HepG2 (cell line): ENCODE results near the gene MYPN. TPM values are rescaled to one million over a fixed set of nuclear protein-coding genes. Genes with fewer than 3 reads are reported as not detected.
A peak's percentile ranks its signal among the peaks of the same experiment; 100 is the strongest.

Source experiments
- ASH2L ChIP-seq: fragments of 300-600, 200-600 bp; sonication (generic); IDR thresholded peaks from 2 replicates; pipeline ENCODE4 v1.7.0; 2017; ENCODE audit warnings: low read depth, mild to moderate bottlenecking, moderate library complexity, mixed read lengths, low read length; ENCODE audit not compliant: insufficient read length
- BCL6 ChIP-seq: IDR thresholded peaks from 2 replicates; pipeline ENCODE4 v1.6.1; 2016; ENCODE audit warnings: missing genetic modification reagents, missing compliant biosample characterization
- CEBPG ChIP-seq: IDR thresholded peaks from 2 replicates; pipeline ENCODE4 v1.6.1; 2016
- FLYWCH1 ChIP-seq: sonication (generic); formaldehyde crosslinking; IDR thresholded peaks from 2 replicates; pipeline ENCODE4 v1.8.1; 2023; ENCODE audit warnings: mild to moderate bottlenecking, missing genetic modification reagents
- GATA4 ChIP-seq: sonication (generic); IDR thresholded peaks from 2 replicates; pipeline ENCODE4 v1.6.1; 2016; ENCODE audit warnings: antibody characterized with exemption, low read depth, borderline replicate concordance
- KAT7 ChIP-seq: IDR thresholded peaks from 2 replicates; pipeline ENCODE4 v1.6.1; 2018; ENCODE audit warnings: borderline replicate concordance, missing compliant biosample characterization
- TBX3 ChIP-seq: fragments of 450-650 bp; IDR thresholded peaks from 2 replicates; pipeline ENCODE4 v1.6.1; 2017; ENCODE audit warnings: antibody characterized with exemption, mild to moderate bottlenecking, inconsistent platforms, borderline replicate concordance
- ZNF274 ChIP-seq: sonication (generic); formaldehyde crosslinking; IDR thresholded peaks from 2 replicates; pipeline ENCODE4 v1.5.1; 2020; ENCODE audit warnings: mild to moderate bottlenecking, missing genetic modification reagents
- ZNF616 ChIP-seq: sonication (generic); formaldehyde crosslinking; IDR thresholded peaks from 2 replicates; pipeline ENCODE4 v1.5.0; 2020; ENCODE audit warnings: low read depth, mild to moderate bottlenecking, missing genetic modification reagents
- polyA plus RNA-seq, 8 experiments: library from polyadenylated mRNA; depleted of rRNA in 3 of 8; stranded (reverse) in 7 of 8; unstranded in 1 of 8; fragments of >200 nt; fragmentation: Illumina TruSeq in 4 of 8; extraction: Trizol in 4 of 8; gene quantifications; 2 replicates each; pipeline versions ENCODE4 v1.2.1 to v1.2.3, GENCODE V29; 2011 to 2016; ENCODE audit warnings: low read depth in 4 of 8, missing spikeins in 1 of 8, mixed read lengths in 1 of 8; ENCODE audit not compliant: insufficient read depth in 1 of 8
- total RNA-seq, 5 experiments: library from RNA; depleted of rRNA; stranded (reverse); fragments of >200 nt; fragmentation: Illumina TruSeq; extraction: Trizol; gene quantifications; 2 replicates each; pipeline ENCODE4 v1.2.3, GENCODE V29; 2016; ENCODE audit warnings: low read depth in 1 of 5
- TF ChIP-seq, protein P1 (sequence below): IDR thresholded peaks from 2 replicates; pipeline ENCODE4 v1.6.1; 2012; ENCODE audit warnings: low read length, improper control_type of control experiment
- TF ChIP-seq, protein P2 (sequence below): sonication (generic); formaldehyde crosslinking; IDR thresholded peaks from 2 replicates; pipeline ENCODE4 v1.4.0; 2020; ENCODE audit warnings: missing genetic modification reagents
- TF ChIP-seq, protein P3 (sequence below): sonication (generic); formaldehyde crosslinking; IDR thresholded peaks from 2 replicates; pipeline ENCODE4 v1.8.1; 2023; ENCODE audit warnings: missing genetic modification reagents, inconsistent platforms, borderline replicate concordance
- TF ChIP-seq, protein P4 (sequence below), 2 experiments: sonication (generic) in 1 of 2; formaldehyde crosslinking in 1 of 2; IDR thresholded peaks; 2 replicates each; pipeline versions ENCODE4 v1.4.0 to v1.6.1; 2016 to 2020; ENCODE audit warnings: borderline replicate concordance in 1 of 2, low read depth in 1 of 2, mild to moderate bottlenecking in 1 of 2, missing genetic modification reagents in 1 of 2
- TF ChIP-seq, protein P5 (sequence below): conservative IDR thresholded peaks from 2 replicates; pipeline ENCODE4 v1.6.1; 2018; ENCODE audit warnings: missing genetic modification reagents
- TF ChIP-seq, protein P6 (sequence below): sonication (generic); formaldehyde crosslinking; conservative IDR thresholded peaks from 2 replicates; pipeline ENCODE4 v1.8.0; 2022; ENCODE audit warnings: mild to moderate bottlenecking, moderate library complexity, missing genetic modification reagents

The MYPN gene
- total and polyA plus RNA-seq, 2 of the 13 experiments (the other 11 are each of a cell fraction or from before 2014, with no cell fraction given) = not detected

DNA sequence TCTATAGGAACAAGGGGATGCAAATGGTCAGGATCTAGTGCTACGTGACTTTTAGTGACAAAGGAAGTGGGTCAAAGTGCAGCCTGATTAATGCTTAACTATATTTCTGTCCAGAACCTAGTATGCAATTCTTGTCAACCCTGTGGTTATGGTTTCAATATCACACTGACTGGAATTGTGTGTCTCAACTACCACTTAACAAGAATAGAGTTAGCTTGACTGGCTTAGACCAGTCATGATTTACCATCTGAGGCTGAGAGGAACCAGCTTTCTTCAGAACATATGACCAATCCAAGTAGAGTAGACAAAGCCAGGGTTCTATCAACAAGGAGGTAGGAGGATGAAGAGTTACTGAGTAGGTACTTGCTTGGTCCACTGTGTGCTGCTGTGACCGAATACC lies 54.4 kb downstream of the MYPN start (continued):
- TF ChIP-seq GATA4 (no peak), FLYWCH1 (no peak), ASH2L (peak; percentile 65), CEBPG (peak; percentile 26; the same call in 1 of the 2 replicates), BCL6 (CRISPR knock-in tag) (peak; percentile 14; the same call in 1 of the 2 replicates), TBX3 (no peak), ZNF274 (no peak), ZNF616 (no peak), KAT7 (CRISPR knock-in tag) (no peak)
- TF ChIP-seq, protein P1, sequence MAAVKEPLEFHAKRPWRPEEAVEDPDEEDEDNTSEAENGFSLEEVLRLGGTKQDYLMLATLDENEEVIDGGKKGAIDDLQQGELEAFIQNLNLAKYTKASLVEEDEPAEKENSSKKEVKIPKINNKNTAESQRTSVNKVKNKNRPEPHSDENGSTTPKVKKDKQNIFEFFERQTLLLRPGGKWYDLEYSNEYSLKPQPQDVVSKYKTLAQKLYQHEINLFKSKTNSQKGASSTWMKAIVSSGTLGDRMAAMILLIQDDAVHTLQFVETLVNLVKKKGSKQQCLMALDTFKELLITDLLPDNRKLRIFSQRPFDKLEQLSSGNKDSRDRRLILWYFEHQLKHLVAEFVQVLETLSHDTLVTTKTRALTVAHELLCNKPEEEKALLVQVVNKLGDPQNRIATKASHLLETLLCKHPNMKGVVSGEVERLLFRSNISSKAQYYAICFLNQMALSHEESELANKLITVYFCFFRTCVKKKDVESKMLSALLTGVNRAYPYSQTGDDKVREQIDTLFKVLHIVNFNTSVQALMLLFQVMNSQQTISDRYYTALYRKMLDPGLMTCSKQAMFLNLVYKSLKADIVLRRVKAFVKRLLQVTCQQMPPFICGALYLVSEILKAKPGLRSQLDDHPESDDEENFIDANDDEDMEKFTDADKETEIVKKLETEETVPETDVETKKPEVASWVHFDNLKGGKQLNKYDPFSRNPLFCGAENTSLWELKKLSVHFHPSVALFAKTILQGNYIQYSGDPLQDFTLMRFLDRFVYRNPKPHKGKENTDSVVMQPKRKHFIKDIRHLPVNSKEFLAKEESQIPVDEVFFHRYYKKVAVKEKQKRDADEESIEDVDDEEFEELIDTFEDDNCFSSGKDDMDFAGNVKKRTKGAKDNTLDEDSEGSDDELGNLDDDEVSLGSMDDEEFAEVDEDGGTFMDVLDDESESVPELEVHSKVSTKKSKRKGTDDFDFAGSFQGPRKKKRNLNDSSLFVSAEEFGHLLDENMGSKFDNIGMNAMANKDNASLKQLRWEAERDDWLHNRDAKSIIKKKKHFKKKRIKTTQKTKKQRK = no peak
- TF ChIP-seq, protein P2, sequence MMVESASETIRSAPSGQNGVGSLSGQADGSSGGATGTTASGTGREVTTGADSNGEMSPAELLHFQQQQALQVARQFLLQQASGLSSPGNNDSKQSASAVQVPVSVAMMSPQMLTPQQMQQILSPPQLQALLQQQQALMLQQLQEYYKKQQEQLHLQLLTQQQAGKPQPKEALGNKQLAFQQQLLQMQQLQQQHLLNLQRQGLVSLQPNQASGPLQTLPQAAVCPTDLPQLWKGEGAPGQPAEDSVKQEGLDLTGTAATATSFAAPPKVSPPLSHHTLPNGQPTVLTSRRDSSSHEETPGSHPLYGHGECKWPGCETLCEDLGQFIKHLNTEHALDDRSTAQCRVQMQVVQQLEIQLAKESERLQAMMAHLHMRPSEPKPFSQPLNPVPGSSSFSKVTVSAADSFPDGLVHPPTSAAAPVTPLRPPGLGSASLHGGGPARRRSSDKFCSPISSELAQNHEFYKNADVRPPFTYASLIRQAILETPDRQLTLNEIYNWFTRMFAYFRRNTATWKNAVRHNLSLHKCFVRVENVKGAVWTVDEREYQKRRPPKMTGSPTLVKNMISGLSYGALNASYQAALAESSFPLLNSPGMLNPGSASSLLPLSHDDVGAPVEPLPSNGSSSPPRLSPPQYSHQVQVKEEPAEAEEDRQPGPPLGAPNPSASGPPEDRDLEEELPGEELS (CRISPR knock-in tag) = no peak
- TF ChIP-seq, protein P3, sequence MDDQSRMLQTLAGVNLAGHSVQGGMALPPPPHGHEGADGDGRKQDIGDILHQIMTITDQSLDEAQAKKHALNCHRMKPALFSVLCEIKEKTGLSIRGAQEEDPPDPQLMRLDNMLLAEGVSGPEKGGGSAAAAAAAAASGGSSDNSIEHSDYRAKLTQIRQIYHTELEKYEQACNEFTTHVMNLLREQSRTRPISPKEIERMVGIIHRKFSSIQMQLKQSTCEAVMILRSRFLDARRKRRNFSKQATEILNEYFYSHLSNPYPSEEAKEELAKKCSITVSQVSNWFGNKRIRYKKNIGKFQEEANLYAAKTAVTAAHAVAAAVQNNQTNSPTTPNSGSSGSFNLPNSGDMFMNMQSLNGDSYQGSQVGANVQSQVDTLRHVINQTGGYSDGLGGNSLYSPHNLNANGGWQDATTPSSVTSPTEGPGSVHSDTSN (CRISPR knock-in tag) = no peak
- TF ChIP-seq, protein P4, sequence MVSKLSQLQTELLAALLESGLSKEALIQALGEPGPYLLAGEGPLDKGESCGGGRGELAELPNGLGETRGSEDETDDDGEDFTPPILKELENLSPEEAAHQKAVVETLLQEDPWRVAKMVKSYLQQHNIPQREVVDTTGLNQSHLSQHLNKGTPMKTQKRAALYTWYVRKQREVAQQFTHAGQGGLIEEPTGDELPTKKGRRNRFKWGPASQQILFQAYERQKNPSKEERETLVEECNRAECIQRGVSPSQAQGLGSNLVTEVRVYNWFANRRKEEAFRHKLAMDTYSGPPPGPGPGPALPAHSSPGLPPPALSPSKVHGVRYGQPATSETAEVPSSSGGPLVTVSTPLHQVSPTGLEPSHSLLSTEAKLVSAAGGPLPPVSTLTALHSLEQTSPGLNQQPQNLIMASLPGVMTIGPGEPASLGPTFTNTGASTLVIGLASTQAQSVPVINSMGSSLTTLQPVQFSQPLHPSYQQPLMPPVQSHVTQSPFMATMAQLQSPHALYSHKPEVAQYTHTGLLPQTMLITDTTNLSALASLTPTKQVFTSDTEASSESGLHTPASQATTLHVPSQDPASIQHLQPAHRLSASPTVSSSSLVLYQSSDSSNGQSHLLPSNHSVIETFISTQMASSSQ (IDR thresholded peaks at IDR 0.05; ENCODE audit: low read depth) = peak; percentile 54; the same call in 1 of the 2 replicates
- TF ChIP-seq, protein P4 (CRISPR knock-in tag; IDR thresholded peaks at IDR 0.05; ENCODE audit: borderline replicate concordance) = peak; percentile 72; the same call in 1 of the 2 replicates
- TF ChIP-seq, protein P5, sequence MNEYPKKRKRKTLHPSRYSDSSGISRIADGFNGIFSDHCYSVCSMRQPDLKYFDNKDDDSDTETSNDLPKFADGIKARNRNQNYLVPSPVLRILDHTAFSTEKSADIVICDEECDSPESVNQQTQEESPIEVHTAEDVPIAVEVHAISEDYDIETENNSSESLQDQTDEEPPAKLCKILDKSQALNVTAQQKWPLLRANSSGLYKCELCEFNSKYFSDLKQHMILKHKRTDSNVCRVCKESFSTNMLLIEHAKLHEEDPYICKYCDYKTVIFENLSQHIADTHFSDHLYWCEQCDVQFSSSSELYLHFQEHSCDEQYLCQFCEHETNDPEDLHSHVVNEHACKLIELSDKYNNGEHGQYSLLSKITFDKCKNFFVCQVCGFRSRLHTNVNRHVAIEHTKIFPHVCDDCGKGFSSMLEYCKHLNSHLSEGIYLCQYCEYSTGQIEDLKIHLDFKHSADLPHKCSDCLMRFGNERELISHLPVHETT (CRISPR knock-in tag) = no peak
- TF ChIP-seq, protein P6, sequence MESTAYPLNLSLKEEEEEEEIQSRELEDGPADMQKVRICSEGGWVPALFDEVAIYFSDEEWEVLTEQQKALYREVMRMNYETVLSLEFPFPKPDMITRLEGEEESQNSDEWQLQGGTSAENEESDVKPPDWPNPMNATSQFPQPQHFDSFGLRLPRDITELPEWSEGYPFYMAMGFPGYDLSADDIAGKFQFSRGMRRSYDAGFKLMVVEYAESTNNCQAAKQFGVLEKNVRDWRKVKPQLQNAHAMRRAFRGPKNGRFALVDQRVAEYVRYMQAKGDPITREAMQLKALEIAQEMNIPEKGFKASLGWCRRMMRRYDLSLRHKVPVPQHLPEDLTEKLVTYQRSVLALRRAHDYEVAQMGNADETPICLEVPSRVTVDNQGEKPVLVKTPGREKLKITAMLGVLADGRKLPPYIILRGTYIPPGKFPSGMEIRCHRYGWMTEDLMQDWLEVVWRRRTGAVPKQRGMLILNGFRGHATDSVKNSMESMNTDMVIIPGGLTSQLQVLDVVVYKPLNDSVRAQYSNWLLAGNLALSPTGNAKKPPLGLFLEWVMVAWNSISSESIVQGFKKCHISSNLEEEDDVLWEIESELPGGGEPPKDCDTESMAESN (CRISPR knock-in tag) = no peak
